Omental fat pad (tissue), 4 donors: ENCODE results near the gene DYNLT4. TPM values are rescaled to one million over a fixed set of nuclear protein-coding genes. Genes with fewer than 3 reads are reported as not detected.

ENCODE experiments used
- ATAC-seq: fragments of 150-250 bp; one replicate; pipeline ENCODE4 v1.9.1; 2016; ENCODE audit warnings: mild to moderate bottlenecking, moderate library complexity; ENCODE audit not compliant: low FRiP score
- DNase-seq: peaks from one replicate; pipeline ENCODE4 v3.0.0-alpha.2; 2019; ENCODE audit warnings: low spot score
- total RNA-seq, 4 donors: library from RNA; depleted of rRNA; stranded (reverse); fragments of >200 nt; gene quantifications; one replicate each; pipeline ENCODE4 v1.1.0, GENCODE V29; 2016
- TF ChIP-seq, protein P1 (sequence below), 3 donors: fragments of 450-650 bp; IDR thresholded peaks; one replicate each; pipeline ENCODE4 v1.5.1; 2016 to 2017; ENCODE audit warnings: antibody characterized with exemption in 3 of 3, mild to moderate bottlenecking in 3 of 3, moderate library complexity in 2 of 3

The DYNLT4 gene
- total RNA-seq, 4 donors from 2014 or later = 0.65 to 6.3 TPM; not detected in 2

DNA sequence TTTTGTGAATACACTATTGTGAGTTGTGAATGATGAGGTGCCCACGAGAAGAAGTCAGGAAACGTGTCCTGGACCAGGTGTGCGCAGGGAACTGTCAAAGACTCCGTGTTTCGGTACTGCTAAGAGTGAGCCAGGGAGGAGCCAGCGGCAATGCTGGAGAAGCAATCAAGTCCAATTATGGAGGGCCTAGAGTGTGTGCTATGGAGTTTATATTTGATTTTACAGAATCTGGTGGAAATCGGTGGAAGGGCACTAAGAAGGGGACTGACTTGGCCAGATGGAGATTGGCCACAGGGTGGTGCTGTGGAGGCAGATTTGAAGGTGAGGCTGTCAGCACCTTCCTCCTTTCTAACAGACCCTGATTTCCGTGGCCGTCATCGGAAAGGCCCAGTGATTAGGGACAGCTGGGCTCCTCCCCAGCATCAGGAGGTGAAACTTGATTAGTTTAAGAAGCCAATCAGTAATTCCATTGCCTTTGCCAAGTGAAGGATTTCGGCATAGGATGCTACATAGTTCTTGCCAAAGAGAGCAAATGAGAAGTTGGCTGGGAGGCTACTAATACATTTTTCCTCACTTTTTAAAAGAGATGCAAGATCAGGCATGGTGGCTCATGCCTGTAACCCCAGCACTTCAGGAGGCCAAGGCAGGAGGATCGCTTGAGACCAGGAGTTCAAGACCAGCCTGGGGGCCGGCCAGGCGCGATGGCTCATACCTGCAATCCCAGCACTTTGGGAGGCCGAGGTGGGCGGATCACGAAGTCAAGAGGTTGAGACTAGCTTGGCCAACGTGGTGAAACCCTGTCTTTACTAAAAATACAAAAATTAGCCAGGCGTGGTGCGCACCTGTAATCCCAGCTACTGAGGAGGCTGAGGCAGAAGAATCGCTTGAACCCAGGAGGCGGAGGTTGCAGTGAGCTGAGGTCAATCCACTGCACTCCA, 28.9 kb upstream of the DYNLT4 start:
- peak; percentile 95 for DNase-seq
- peak; percentile 74 for ATAC-seq
- TF ChIP-seq, protein P1, sequence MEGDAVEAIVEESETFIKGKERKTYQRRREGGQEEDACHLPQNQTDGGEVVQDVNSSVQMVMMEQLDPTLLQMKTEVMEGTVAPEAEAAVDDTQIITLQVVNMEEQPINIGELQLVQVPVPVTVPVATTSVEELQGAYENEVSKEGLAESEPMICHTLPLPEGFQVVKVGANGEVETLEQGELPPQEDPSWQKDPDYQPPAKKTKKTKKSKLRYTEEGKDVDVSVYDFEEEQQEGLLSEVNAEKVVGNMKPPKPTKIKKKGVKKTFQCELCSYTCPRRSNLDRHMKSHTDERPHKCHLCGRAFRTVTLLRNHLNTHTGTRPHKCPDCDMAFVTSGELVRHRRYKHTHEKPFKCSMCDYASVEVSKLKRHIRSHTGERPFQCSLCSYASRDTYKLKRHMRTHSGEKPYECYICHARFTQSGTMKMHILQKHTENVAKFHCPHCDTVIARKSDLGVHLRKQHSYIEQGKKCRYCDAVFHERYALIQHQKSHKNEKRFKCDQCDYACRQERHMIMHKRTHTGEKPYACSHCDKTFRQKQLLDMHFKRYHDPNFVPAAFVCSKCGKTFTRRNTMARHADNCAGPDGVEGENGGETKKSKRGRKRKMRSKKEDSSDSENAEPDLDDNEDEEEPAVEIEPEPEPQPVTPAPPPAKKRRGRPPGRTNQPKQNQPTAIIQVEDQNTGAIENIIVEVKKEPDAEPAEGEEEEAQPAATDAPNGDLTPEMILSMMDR (IDR thresholded peaks at IDR 0.05) = peak in 1 of 3 donors; percentile 8

DNA sequence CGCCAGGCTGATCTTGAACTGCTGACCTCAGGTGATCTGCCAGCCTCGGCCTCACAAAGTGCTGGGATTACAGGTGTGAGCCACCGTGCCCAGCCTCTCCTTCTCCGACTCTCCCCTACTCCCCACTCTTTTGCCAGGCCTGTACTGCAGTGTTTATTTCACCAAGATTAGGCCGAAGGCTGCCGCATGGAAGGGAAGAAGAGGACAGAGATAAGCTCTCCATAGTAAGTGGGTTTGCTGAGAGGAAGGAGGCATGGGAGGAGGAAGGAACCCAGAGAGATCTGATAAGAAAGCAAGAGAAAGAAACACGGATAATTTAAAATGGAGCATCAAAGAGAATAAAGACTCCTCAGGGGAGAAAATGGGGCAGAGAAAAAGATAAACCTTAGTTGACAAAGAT, 27.2 kb upstream of the DYNLT4 start:
- DNase-seq (no peak), ATAC-seq (no peak)
- TF ChIP-seq, protein P1 (IDR thresholded peaks at IDR 0.05) = no peak

DNA sequence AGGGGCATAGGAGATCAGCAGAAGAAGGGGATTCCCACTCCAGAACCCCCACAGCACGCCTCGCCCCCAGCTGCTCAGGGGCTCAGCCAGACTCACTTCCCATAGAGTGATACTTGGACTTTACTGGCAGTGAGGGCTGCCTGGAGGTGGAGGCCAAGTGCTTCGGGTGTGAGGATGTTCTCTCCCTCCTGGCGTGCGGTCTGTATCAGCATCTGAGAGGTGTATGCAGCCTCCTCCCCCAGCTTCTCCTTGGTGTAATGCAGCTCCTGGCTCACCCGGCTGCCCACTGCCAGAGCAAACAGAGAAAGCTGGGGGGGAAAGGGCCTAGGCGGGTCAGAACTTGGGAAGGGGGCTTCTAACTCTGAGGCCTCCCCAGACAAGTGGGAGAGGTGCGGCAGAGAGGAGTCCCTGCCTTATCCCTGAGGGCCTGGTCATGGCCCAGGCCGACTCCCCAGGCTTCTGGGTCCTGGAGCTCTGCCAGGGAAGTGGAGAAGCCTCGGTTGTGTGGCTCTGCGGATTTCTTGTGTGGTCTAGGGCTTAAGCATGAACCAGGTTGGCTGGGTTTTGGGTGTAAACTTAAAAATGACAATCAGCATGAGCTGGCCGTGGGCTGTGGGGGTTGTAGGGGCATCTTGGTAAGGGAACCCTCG, 25.0 kb upstream of the DYNLT4 start:
- ATAC-seq (no peak), DNase-seq (no peak)
- TF ChIP-seq, protein P1 (IDR thresholded peaks at IDR 0.05) = no peak

GRCh38 chr1:44831516-44831915, 24.4 kb upstream of the DYNLT4 start:
- DNase-seq = no peak
- ATAC-seq = no peak

DNA sequence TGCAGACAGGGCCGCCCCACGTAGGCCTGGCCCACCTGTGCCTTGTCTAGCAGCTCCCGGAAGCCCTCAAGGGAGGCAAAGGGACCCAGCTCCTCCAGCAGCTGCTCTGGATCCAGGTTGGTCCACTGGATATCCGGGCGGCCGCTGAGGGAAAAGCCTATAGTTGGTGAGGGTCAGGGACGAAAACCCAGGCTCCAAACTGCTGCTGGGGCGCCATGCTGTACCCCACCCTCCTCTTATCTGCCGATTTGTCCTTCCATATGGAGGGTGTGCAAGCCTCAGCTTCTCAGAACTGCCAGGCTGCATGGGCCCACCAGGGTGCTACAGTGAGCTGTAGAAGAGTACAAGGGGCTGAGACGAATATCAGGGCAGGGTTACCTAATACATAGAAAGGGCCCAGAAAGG, 23.8 kb upstream of the DYNLT4 start:
- TF ChIP-seq, protein P1 (IDR thresholded peaks at IDR 0.05) = no peak
- DNase-seq (no peak), ATAC-seq (no peak)

More at GRCh38 chr1:44831516-44831915, 24.4 kb upstream of the DYNLT4 start:
- TF ChIP-seq, protein P1 (IDR thresholded peaks at IDR 0.05) = no peak

DNA sequence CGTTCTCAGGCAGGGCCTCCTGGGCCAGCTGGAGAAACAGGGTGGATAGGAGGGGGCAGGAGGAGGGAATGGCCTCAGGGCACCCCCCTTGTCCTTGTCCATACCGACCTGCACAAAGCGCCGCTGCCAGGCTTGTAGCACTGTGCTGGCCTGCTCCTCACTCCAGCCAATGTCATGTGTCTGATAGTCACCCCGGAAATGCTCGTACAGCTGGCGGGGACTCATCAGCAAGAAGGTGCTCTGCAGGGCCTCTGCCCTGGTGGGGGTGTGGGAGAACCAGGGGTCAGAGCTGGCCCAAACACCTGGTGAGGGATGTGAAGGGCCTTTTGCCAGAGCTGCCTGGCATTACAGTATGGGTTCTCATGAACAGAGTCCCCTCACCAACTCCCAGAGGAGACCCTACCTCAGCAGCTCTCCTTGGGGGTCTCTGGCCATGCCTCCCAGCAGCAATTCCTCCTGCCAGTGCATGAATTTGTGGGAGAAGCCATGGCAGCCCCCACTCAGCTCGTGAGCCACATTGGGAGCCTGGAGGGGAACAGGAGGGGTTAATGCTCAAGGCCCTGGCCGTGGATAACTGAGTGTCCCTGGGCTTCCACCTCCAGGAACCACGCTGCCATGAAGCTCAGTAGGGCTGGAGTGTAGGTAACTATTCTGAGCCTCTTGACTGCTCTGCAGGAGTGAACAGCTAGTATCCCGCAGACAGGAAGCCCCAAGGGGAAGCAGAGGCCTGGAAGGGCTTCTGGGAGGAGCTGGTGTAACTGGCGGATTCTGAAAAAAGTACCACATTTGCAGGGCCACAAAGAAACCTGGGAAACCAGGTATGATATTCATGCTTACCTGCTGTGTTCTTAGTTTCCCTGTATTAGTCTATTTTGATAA, 22.6 kb upstream of the DYNLT4 start:
- no peak for DNase-seq
- TF ChIP-seq, protein P1 (IDR thresholded peaks at IDR 0.05) = no peak
- ATAC-seq = no peak
